K562 (cell line): Measurements from ENCODE around the gene EBF4. TPM values are rescaled to one million over a fixed set of nuclear protein-coding genes. Genes with fewer than 3 reads are reported as not detected.

Experiments used
- ATF3 ChIP-seq, 2 experiments: fragments of 450-650 bp in 1 of 2; sonication (generic) in 1 of 2; formaldehyde crosslinking in 1 of 2; IDR thresholded peaks in 1 of 2; conservative IDR thresholded peaks in 1 of 2; 2 replicates each; pipeline versions ENCODE4 v1.6.1 to v1.8.1; 2016 to 2023; ENCODE audit warnings: mild to moderate bottlenecking in 2 of 2, moderate library complexity in 2 of 2, inconsistent platforms in 1 of 2, missing genetic modification reagents in 1 of 2
- ETV6 ChIP-seq, 3 experiments: fragments of 150-350 bp in 1 of 3; sonication (generic) in 1 of 3; formaldehyde crosslinking in 1 of 3; IDR thresholded peaks; 2 replicates each; pipeline versions ENCODE4 v1.6.1 to v1.8.0; 2014 to 2022; ENCODE audit warnings: borderline replicate concordance in 2 of 3, low read depth in 2 of 3, antibody characterized with exemption in 1 of 3, low read length in 1 of 3, mild to moderate bottlenecking in 1 of 3, missing genetic modification reagents in 1 of 3
- IFI16 ChIP-seq: fragments of 250-450 bp; sonication (Bioruptor Pico); IDR thresholded peaks from 2 replicates; pipeline ENCODE4 v2.1.2; 2022; ENCODE audit warnings: mild to moderate bottlenecking, inconsistent platforms
- KAT7 ChIP-seq: sonication (generic); formaldehyde crosslinking; IDR thresholded peaks from 2 replicates; pipeline ENCODE4 v1.8.0; 2022; ENCODE audit warnings: missing genetic modification reagents, mild to moderate bottlenecking, borderline replicate concordance
- KLF6 ChIP-seq: fragments of 250-450 bp; sonication (Bioruptor Pico); IDR thresholded peaks from 2 replicates; pipeline ENCODE4 v1.4.0; 2020; ENCODE audit warnings: mild to moderate bottlenecking, moderate library complexity, borderline replicate concordance
- NCOA2 ChIP-seq, 2 experiments: fragments of 450-650 bp; IDR thresholded peaks; 2 replicates each; pipeline ENCODE4 v1.6.1; 2018; ENCODE audit warnings: mild to moderate bottlenecking in 2 of 2, moderate library complexity in 1 of 2; ENCODE audit not compliant: partially characterized antibody in 2 of 2
- NFIC ChIP-seq: fragments of 450-650 bp; IDR thresholded peaks from 2 replicates; pipeline ENCODE4 v1.6.1; 2017; ENCODE audit warnings: mild to moderate bottlenecking, inconsistent platforms
- NR3C1 ChIP-seq: sonication (generic); formaldehyde crosslinking; IDR thresholded peaks from 2 replicates; pipeline ENCODE4 v1.8.1; 2022; ENCODE audit warnings: missing genetic modification reagents
- RAD51 ChIP-seq: fragments of 450-650 bp; IDR thresholded peaks from 2 replicates; pipeline ENCODE4 v1.7.1; 2016; ENCODE audit warnings: low read depth, mild to moderate bottlenecking, borderline replicate concordance
- RBM17 ChIP-seq: fragments of 200-400 bp; formaldehyde crosslinking; IDR thresholded peaks from 2 replicates; pipeline ENCODE4 v1.6.1; 2017; ENCODE audit warnings: low read depth, mild to moderate bottlenecking, low read length, borderline replicate concordance
- TSHZ1 ChIP-seq: fragments of 250-450 bp; sonication (Bioruptor Pico); IDR thresholded peaks from 2 replicates; pipeline ENCODE4 v1.4.0; 2020; ENCODE audit warnings: mild to moderate bottlenecking, moderate library complexity
- ZFP91 ChIP-seq: sonication (generic); formaldehyde crosslinking; IDR thresholded peaks from 2 replicates; pipeline ENCODE4 v1.8.0; 2022; ENCODE audit warnings: mild to moderate bottlenecking, missing genetic modification reagents
- polyA plus RNA-seq, 8 experiments: library from polyadenylated mRNA; depleted of rRNA in 4 of 8; stranded (reverse) in 5 of 8; unstranded in 3 of 8; fragments of >200 nt; fragmentation: Nextera tagmentation in 2 of 8; fragmentation: Illumina TruSeq in 1 of 8; extraction: Ambion mirVana in 2 of 8; extraction: Trizol in 1 of 8; gene quantifications; 2 replicates each; pipeline versions ENCODE4 v1.2.1 to v1.2.3, GENCODE V29; 2011 to 2014; ENCODE audit warnings: inconsistent platforms in 1 of 8, missing spikeins in 1 of 8
- total RNA-seq, 7 experiments: library from RNA; depleted of rRNA in 6 of 7; stranded (reverse); fragments of >200 nt in 6 of 7; fragmentation: Illumina TruSeq in 2 of 7; extraction: Trizol in 2 of 7; gene quantifications; 2 replicates each; pipeline versions ENCODE4 v1.2.1 to v1.2.3, GENCODE V29; 2011 to 2021; ENCODE audit warnings: low replicate concordance in 1 of 7
- TF ChIP-seq, protein P1 (sequence below): sonication (generic); formaldehyde crosslinking; IDR thresholded peaks from 2 replicates; pipeline ENCODE4 v1.4.0; 2020; ENCODE audit warnings: mild to moderate bottlenecking, missing genetic modification reagents
- TF ChIP-seq, protein P2 (sequence below): fragments of 250-450 bp; sonication (Bioruptor Pico); IDR thresholded peaks from 2 replicates; pipeline ENCODE4 v1.8.0; 2022; ENCODE audit warnings: inconsistent platforms, mild to moderate bottlenecking, moderate library complexity, borderline replicate concordance

Gene EBF4
- total and polyA plus RNA-seq, 9 of the 15 experiments (the other 6 are each of a cell fraction or from before 2014, with no cell fraction given): 0.09 TPM; not detected in 8

DNA sequence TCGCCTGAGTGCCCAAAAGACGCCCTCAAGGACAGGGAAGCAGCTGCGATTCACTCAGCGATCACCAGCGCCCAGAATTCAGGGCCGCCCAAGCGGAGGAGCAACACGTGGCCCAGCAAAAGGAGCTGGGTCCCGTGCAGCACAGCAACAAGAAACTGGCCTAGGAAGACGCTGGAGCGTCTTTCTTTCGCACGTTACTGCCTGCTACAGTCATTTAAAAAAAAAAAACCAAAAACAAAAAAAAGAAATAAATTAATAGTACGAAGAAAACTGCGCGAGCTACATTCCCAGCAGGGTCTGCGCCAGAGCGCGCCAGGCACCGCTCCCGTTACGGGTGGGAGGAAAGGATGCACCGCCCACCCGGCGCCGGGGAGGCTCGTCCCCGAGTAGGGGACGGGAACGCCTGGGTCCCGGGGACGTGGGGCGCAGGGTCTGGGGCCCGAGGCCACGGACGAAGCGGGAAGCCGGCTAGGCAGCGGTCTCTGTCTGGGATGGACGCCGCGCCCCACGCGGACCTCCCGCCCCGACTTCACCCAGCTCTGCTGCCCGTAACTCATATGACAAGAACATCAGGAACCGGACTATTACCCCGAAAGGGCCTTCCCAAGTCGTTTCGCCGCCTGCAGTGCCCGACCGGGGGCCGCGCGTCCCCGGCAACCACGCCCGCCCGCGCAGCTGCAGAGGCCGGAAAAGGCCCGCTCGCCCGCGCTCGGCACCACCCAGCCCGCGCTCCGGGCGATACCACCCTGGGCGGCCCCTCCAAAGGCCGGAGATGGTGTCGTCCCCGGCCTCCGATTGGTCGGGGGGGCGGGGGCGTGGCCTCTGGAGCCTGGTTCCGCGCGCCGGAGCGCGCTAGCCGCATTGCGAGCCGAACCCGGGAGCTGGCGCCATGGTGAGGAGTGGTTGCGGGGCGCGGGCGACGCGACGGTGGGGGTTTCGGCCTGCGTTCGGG lies 40.5 kb upstream of the EBF4 start, which contains the start of gene NOP56 (continued):
- peak; percentile 64 for TF ChIP-seq RAD51
- TF ChIP-seq TSHZ1 (CRISPR knock-in tag): no peak
- TF ChIP-seq NFIC: no peak
- TF ChIP-seq NR3C1 (CRISPR knock-in tag): 0 out of 2 replicates have a peak, but pooled peaks have one; percentile 73
- TF ChIP-seq, protein P1, sequence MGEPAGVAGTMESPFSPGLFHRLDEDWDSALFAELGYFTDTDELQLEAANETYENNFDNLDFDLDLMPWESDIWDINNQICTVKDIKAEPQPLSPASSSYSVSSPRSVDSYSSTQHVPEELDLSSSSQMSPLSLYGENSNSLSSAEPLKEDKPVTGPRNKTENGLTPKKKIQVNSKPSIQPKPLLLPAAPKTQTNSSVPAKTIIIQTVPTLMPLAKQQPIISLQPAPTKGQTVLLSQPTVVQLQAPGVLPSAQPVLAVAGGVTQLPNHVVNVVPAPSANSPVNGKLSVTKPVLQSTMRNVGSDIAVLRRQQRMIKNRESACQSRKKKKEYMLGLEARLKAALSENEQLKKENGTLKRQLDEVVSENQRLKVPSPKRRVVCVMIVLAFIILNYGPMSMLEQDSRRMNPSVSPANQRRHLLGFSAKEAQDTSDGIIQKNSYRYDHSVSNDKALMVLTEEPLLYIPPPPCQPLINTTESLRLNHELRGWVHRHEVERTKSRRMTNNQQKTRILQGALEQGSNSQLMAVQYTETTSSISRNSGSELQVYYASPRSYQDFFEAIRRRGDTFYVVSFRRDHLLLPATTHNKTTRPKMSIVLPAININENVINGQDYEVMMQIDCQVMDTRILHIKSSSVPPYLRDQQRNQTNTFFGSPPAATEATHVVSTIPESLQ: no peak; the same call in 1 of the 2 replicates
- no peak for TF ChIP-seq ZFP91
- no peak for TF ChIP-seq ATF3 (IDR thresholded peaks at IDR 0.05)
- no peak for TF ChIP-seq ATF3 (CRISPR knock-in tag; conservative IDR thresholded peaks at IDR 0.05)
- TF ChIP-seq, protein P2, sequence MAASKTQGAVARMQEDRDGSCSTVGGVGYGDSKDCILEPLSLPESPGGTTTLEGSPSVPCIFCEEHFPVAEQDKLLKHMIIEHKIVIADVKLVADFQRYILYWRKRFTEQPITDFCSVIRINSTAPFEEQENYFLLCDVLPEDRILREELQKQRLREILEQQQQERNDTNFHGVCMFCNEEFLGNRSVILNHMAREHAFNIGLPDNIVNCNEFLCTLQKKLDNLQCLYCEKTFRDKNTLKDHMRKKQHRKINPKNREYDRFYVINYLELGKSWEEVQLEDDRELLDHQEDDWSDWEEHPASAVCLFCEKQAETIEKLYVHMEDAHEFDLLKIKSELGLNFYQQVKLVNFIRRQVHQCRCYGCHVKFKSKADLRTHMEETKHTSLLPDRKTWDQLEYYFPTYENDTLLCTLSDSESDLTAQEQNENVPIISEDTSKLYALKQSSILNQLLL: no peak
- no peak for TF ChIP-seq KAT7 (CRISPR knock-in tag)
- no peak for TF ChIP-seq NCOA2 (IDR thresholded peaks at IDR 0.05; ENCODE audit: partially characterized antibody in 2 of 2)
- no peak for TF ChIP-seq KLF6
- no peak for TF ChIP-seq RBM17
- no peak for TF ChIP-seq ETV6 (IDR thresholded peaks at IDR 0.05; ENCODE audit: borderline replicate concordance in 1 of 2, low read depth in 2 of 2, low read length in 1 of 2)
- no peak for TF ChIP-seq ETV6 (CRISPR knock-in tag; IDR thresholded peaks at IDR 0.05; ENCODE audit: borderline replicate concordance)
- no peak for TF ChIP-seq IFI16 (CRISPR knock-in tag)
